HG03439 (cell line): ENCODE measurements around the gene PTPRM.

ENCODE experiments used
- ATAC-seq: cut with Tn5 transposase; IDR thresholded peaks from one replicate; pipeline ENCODE4 v1.9.1; 2021; ENCODE audit warnings: mild to moderate bottlenecking, moderate library complexity; ENCODE audit not compliant: unreplicated experiment

Gene PTPRM

GRCh38 chr18:8069708-8070107 is 502.6 kb downstream of the PTPRM start:
- no peak for ATAC-seq

- ATAC-seq, result no peak
These were observed 506.1 kb downstream of the PTPRM start for GRCh38 chr18:8073167-8073566.

GRCh38 chr18:8080092-8080491 is 513.0 kb downstream of the PTPRM start:
- ATAC-seq, result no peak

- no peak for ATAC-seq
These were observed 514.2 kb downstream of the PTPRM start for GRCh38 chr18:8081267-8081666.

GRCh38 chr18:8081872-8082553 is 514.9 kb downstream of the PTPRM start:
- ATAC-seq, result no peak

- no peak for ATAC-seq
These were observed 517.0 kb downstream of the PTPRM start for GRCh38 chr18:8084160-8084559.

GRCh38 chr18:8088626-8089025 is 521.5 kb downstream of the PTPRM start:
- ATAC-seq, result no peak

GRCh38 chr18:8091035-8091434 is 523.9 kb downstream of the PTPRM start:
- no peak for ATAC-seq

GRCh38 chr18:8095947-8096570 is 528.9 kb downstream of the PTPRM start:
- ATAC-seq, result no peak

- ATAC-seq, result no peak
These were observed 530.3 kb downstream of the PTPRM start for GRCh38 chr18:8097399-8097798.

GRCh38 chr18:8097927-8098326 is 530.8 kb downstream of the PTPRM start:
- no peak for ATAC-seq

- ATAC-seq, result no peak
These were observed 539.5 kb downstream of the PTPRM start for GRCh38 chr18:8106603-8107002.

GRCh38 chr18:8107426-8107825 is 540.3 kb downstream of the PTPRM start:
- no peak for ATAC-seq

GRCh38 chr18:8114480-8114879 is 547.4 kb downstream of the PTPRM start:
- ATAC-seq, result no peak

- ATAC-seq, result no peak
These were observed 549.4 kb downstream of the PTPRM start for GRCh38 chr18:8116341-8117005.

GRCh38 chr18:8117006-8117371 is 549.9 kb downstream of the PTPRM start:
- no peak for ATAC-seq

GRCh38 chr18:8121101-8121500 is 554.0 kb downstream of the PTPRM start:
- ATAC-seq, result no peak

GRCh38 chr18:8121942-8122480 is 554.9 kb downstream of the PTPRM start:
- no peak for ATAC-seq

- no peak for ATAC-seq
These were observed 557.4 kb downstream of the PTPRM start for GRCh38 chr18:8124232-8125146.

- ATAC-seq, result no peak
These were observed 563.0 kb downstream of the PTPRM start for GRCh38 chr18:8130096-8130495.

GRCh38 chr18:8133032-8133431 is 565.9 kb downstream of the PTPRM start:
- no peak for ATAC-seq
